Trophoblast cell (in vitro differentiated cells and primary cell): ENCODE results near the gene ZNF483.

Source experiments
- DNase-seq, 2 donors: peaks; one replicate each; pipeline ENCODE4 v3.0.0-alpha.2; 2016
- H2AFZ ChIP-seq: 2 replicates; pipeline ENCODE4 v1.6.1; 2013; ENCODE audit warnings: low read length, moderate library complexity, mild to moderate bottlenecking; ENCODE audit not compliant: insufficient read depth, poor library complexity
- H2AK5ac ChIP-seq: 2 replicates; pipeline ENCODE4 v1.6.1; 2013; ENCODE audit warnings: mild to moderate bottlenecking, low read length
- H2BK120ac ChIP-seq: 2 replicates; pipeline ENCODE4 v1.6.1; 2013; ENCODE audit warnings: low read length, mild to moderate bottlenecking, moderate library complexity; ENCODE audit not compliant: insufficient read depth, poor library complexity
- H2BK12ac ChIP-seq: 2 replicates; pipeline ENCODE4 v1.6.1; 2013; ENCODE audit warnings: mild to moderate bottlenecking, low read length, moderate library complexity
- H2BK5ac ChIP-seq: 2 replicates; pipeline ENCODE4 v1.6.1; 2013; ENCODE audit warnings: low read length, low read depth, moderate library complexity, mild to moderate bottlenecking; ENCODE audit not compliant: poor library complexity
- H3K14ac ChIP-seq: 2 replicates; pipeline ENCODE4 v1.6.1; 2013; ENCODE audit warnings: mild to moderate bottlenecking, low read length
- H3K18ac ChIP-seq: 2 replicates; pipeline ENCODE4 v1.6.1; 2013; ENCODE audit warnings: mild to moderate bottlenecking, low read length
- H3K23ac ChIP-seq: 2 replicates; pipeline ENCODE4 v1.6.1; 2013; ENCODE audit warnings: low read length
- H3K27ac ChIP-seq: 2 replicates; pipeline ENCODE4 v1.5.1; 2013; ENCODE audit warnings: low read depth, mild to moderate bottlenecking, inconsistent platforms, low read length, moderate library complexity
- H3K27me3 ChIP-seq: 2 replicates; pipeline ENCODE4 v1.6.1; 2013; ENCODE audit warnings: inconsistent platforms, mild to moderate bottlenecking, low read length, moderate library complexity; ENCODE audit not compliant: insufficient read depth
- H3K36me3 ChIP-seq, 2 experiments: 1 replicate in 1 of 2; 2 replicates in 1 of 2; pipeline ENCODE4 v1.6.1; 2013; ENCODE audit warnings: low read length in 2 of 2, mild to moderate bottlenecking in 2 of 2, moderate library complexity in 1 of 2; ENCODE audit not compliant: insufficient read depth in 2 of 2, control insufficient read depth in 1 of 2
- H3K4ac ChIP-seq: 2 replicates; pipeline ENCODE4 v1.6.1; 2013; ENCODE audit warnings: low read depth, mild to moderate bottlenecking, low read length, moderate library complexity
- H3K4me1 ChIP-seq, 2 experiments: 1 replicate in 1 of 2; 2 replicates in 1 of 2; pipeline ENCODE4 v1.6.1; 2013; ENCODE audit warnings: low read length in 2 of 2, mild to moderate bottlenecking in 2 of 2, moderate library complexity in 1 of 2; ENCODE audit not compliant: insufficient read depth in 2 of 2, control insufficient read depth in 1 of 2
- H3K4me2 ChIP-seq: 2 replicates; pipeline ENCODE4 v1.6.1; 2013; ENCODE audit warnings: inconsistent platforms, mild to moderate bottlenecking, low read length, moderate library complexity
- H3K4me3 ChIP-seq: 2 replicates; pipeline ENCODE4 v1.5.1; 2013; ENCODE audit warnings: mild to moderate bottlenecking, low read depth, low read length, inconsistent platforms
- H3K79me1 ChIP-seq: one replicate; pipeline ENCODE4 v1.6.1; 2013; ENCODE audit warnings: low read length
- H3K79me2 ChIP-seq: 2 replicates; pipeline ENCODE4 v1.6.1; 2013; ENCODE audit warnings: low read length, mild to moderate bottlenecking; ENCODE audit not compliant: control insufficient read depth, insufficient read depth, poor library complexity
- H3K9ac ChIP-seq: 2 replicates; pipeline ENCODE4 v1.6.1; 2013; ENCODE audit warnings: mild to moderate bottlenecking, low read length
- H3K9me3 ChIP-seq: 2 replicates; pipeline ENCODE4 v1.6.1; 2013; ENCODE audit warnings: low read depth, mild to moderate bottlenecking, control low read depth, inconsistent platforms, low read length; ENCODE audit not compliant: insufficient read depth
- H4K12ac ChIP-seq: 2 replicates; pipeline ENCODE4 v1.6.1; 2013; ENCODE audit warnings: low read depth, mild to moderate bottlenecking, low read length, moderate library complexity
- H4K8ac ChIP-seq: 2 replicates; pipeline ENCODE4 v1.6.1; 2013; ENCODE audit warnings: low read depth, mild to moderate bottlenecking, low read length, moderate library complexity
- H4K91ac ChIP-seq: one replicate; pipeline ENCODE4 v1.6.1; 2013; ENCODE audit warnings: low read depth, mild to moderate bottlenecking, low read length, moderate library complexity
- WGBS: extraction: QIAGEN DNeasy Blood & Tissue Kit; methylation state at CpG from one replicate; pipeline ENCODE4 v1.1.7; 2013; ENCODE audit warnings: missing lambda C conversion rate; ENCODE audit not compliant: insufficient read length, insufficient coverage; ENCODE audit errors: extremely low coverage; 5-methylcytosine and 5-hydroxymethylcytosine counted together

ZNF483 gene

DNA sequence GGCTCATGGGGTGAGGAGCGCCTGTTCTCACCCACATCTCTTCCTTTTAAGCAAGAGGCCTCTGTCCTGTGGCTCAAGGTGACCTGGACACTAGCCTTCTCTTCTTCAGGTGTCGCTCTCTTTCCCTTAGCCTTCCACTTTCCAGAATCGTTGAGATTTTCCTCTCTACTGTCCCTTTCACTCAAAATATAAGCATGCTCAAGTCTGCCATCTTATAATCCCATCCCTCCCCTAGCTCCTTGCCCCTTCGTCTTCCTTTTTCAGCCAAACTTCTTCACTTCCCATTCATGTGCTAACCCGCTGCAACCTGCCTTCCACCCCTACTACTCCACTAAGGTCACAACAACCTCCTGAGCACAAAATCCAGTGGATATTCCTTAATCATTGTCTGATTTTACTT is 61.4 kb downstream of the ZNF483 start:
- no peak overlapping the region for H2BK12ac ChIP-seq
- no CpG with 5 or more reads among the region's 5 CpGs for WGBS

DNA sequence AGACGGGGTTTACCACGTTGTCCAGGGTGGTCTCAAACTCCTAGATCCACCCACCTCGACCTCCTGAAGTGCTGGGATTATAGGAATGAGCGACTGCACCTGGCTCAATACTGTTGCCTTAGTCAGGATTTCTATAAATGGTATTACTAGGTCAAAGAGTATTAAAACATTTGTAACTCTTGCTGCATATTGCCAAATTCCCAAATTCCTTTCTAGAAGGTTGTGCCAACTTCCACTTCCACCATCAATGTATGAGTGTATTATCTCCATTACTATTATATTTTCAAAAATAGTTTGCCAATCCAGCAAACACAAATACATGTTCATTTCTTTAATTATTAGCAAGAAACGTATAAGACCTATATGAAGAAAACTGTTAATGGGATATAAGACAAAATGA is 63.9 kb downstream of the ZNF483 start:
- Histone ChIP-seq H3K36me3 (peaks cover 7 to 10% of the 10 kb centered on the region in 2 experiments), H3K4ac (no peak overlapping the region), H3K27ac (no peak overlapping the region), H2AFZ (no peak overlapping the region), H2AK5ac (no peak overlapping the region), H4K8ac (no peak overlapping the region), H3K9me3 (no peaks in the 10 kb centered on the region), H3K4me3 (no peak overlapping the region), H3K4me2 (no peak overlapping the region), H3K79me1 (no peaks in the 10 kb centered on the region), H2BK12ac (no peak overlapping the region), H4K12ac (no peak overlapping the region), H3K79me2 (no peaks in the 10 kb centered on the region), H3K23ac (no peak overlapping the region), H3K14ac (no peak overlapping the region), H3K9ac (no peak overlapping the region), H2BK120ac (no peak overlapping the region), H3K18ac (no peak overlapping the region), H3K27me3 (no peaks in the 10 kb centered on the region), H3K4me1 (no peaks in the 10 kb centered on the region), H2BK5ac (no peak overlapping the region), H4K91ac (no peak overlapping the region)
- no peak for DNase-seq
- WGBS, result no CpG with 5 or more reads among the region's 5 CpGs

More for the DNA sequence above, 61.4 kb downstream of the ZNF483 start:
- no peak overlapping the region for H2BK5ac ChIP-seq
- no peak overlapping the region for H3K23ac ChIP-seq
- H3K4ac ChIP-seq, result no peak overlapping the region
- H2AFZ ChIP-seq, result no peak overlapping the region
- H2AK5ac ChIP-seq, result no peak overlapping the region
- no peaks in the 10 kb centered on the region for H3K79me1 ChIP-seq
- H3K27me3 ChIP-seq, result no peaks in the 10 kb centered on the region
- no peak overlapping the region for H3K4me3 ChIP-seq
- H2BK120ac ChIP-seq, result no peak overlapping the region
- no peak overlapping the region for H3K18ac ChIP-seq
- no peaks in the 10 kb centered on the region for H3K9me3 ChIP-seq
- H3K27ac ChIP-seq, result no peak overlapping the region
- H3K36me3 ChIP-seq, result peaks cover 4 to 16% of the 10 kb centered on the region in 2 experiments
- DNase-seq, result no peak
- H3K4me2 ChIP-seq, result no peak overlapping the region
- no peaks in the 10 kb centered on the region for H3K4me1 ChIP-seq
- H4K8ac ChIP-seq, result no peak overlapping the region
- H3K14ac ChIP-seq, result no peak overlapping the region
- H4K91ac ChIP-seq, result no peak overlapping the region
- H3K79me2 ChIP-seq, result no peaks in the 10 kb centered on the region
- no peak overlapping the region for H4K12ac ChIP-seq
- H3K9ac ChIP-seq, result no peak overlapping the region

DNA sequence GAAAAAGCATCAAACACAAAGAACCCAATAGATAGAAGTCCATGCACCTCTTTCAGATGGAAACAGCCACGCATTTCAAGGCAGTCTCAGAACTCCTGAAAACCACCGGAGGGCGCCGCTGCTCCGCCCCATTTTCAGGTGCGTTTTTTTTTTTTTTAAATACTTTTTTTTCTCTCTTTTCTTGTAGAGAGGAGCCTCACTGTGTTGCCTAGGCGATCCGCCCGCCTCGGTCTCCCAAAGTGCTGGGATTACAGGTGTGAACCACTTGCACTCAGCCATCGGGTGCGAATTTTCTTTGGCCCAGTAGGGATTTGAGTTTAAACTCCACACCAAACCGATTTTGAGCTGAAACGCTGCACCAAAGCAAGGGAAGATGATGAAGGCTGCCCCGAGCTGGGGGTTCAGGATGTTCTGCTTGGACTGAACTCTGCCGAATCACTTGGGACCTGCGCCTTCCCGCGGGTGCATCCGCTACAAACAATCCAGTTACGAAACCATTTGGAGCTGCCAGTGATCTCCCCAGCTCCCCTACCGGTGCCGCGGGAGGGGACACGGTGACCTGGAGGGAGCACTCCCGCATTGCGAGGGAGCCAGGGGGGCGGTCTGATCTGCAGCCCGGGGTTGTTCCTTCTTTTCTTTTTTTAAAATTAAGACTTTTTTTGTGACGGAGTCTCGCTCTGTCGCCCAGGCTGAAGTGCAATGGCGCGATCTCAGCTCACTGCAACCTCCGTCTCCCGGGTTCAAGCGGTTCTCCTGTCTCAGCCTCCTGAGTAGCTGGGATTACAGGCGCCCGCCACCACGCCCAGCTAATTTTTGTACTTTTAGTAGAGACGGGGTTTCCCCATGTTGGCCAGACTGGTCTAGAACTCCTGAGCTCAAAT is 73.1 kb downstream of the ZNF483 start:
- Histone ChIP-seq H3K4me1 (peaks cover 0 to 4% of the 10 kb centered on the region in 2 experiments), H3K9me3 (no peaks in the 10 kb centered on the region), H3K9ac (peak overlapping the region; percentile 66), H4K91ac (no peak overlapping the region), H3K4me2 (peak overlapping the region; percentile 90), H3K4ac (no peak overlapping the region), H3K18ac (no peak overlapping the region), H2AFZ (no peak overlapping the region), H3K27ac (no peak overlapping the region), H3K27me3 (no peaks in the 10 kb centered on the region), H3K14ac (no peak overlapping the region), H2BK5ac (no peak overlapping the region), H3K23ac (no peak overlapping the region), H4K12ac (no peak overlapping the region), H3K36me3 (peaks cover 2 to 13% of the 10 kb centered on the region in 2 experiments), H3K79me1 (peaks cover 2% of the 10 kb centered on the region), H3K4me3 (peak overlapping the region; percentile 65), H3K79me2 (no peaks in the 10 kb centered on the region), H2BK12ac (no peak overlapping the region), H2BK120ac (no peak overlapping the region), H2AK5ac (no peak overlapping the region), H4K8ac (peak overlapping the region; percentile 32)
- no CpG with 5 or more reads among the region's 41 CpGs for WGBS
- DNase-seq, result peak; percentile 69 to 82

DNA sequence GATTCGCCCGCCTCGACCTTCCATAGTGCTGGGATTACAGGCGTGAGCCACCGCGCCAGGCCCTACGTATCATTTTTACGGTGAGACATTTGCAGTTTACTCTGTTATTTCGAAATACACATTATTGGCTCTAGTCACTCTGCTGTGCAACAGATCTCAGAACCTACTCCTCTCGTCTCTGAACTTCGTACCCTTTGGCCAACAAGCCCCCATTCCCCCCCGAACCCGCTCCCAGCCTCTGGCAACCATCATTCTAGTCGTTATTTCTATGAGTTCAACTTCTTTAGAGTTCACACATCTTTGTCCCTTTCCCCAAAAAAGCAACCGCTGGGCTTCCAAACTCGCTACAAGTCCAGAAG is 73.7 kb downstream of the ZNF483 start:
- Histone ChIP-seq H4K8ac (no peak overlapping the region), H2BK12ac (no peak overlapping the region), H4K12ac (no peak overlapping the region), H3K79me2 (no peaks in the 10 kb centered on the region), H3K9ac (no peak overlapping the region), H3K79me1 (peaks cover 2% of the 10 kb centered on the region), H3K14ac (no peak overlapping the region), H3K23ac (no peak overlapping the region), H3K27ac (no peak overlapping the region), H3K4ac (no peak overlapping the region), H3K9me3 (no peaks in the 10 kb centered on the region), H3K18ac (no peak overlapping the region), H3K27me3 (no peaks in the 10 kb centered on the region), H3K4me3 (peak overlapping the region; percentile 70), H2BK5ac (no peak overlapping the region), H3K4me2 (peak overlapping the region; percentile 90), H2AFZ (peak overlapping the region; percentile 43), H3K4me1 (peaks cover 0 to 4% of the 10 kb centered on the region in 2 experiments), H2AK5ac (no peak overlapping the region), H2BK120ac (no peak overlapping the region), H3K36me3 (peaks cover 0 to 13% of the 10 kb centered on the region in 2 experiments), H4K91ac (no peak overlapping the region)
- peak; percentile 33 to 58 for DNase-seq
- no CpG with 5 or more reads among the region's 16 CpGs for WGBS
